Left ventricle myocardium inferior (tissue), 1 donor: Measurements from ENCODE around the gene TCF12. TPM values are rescaled to one million over a fixed set of nuclear protein-coding genes. Genes with fewer than 3 reads are reported as not detected.

Source experiments
- DNase-seq: peaks from one replicate; pipeline ENCODE4 v3.0.0-alpha.2; 2020
- H3K27ac ChIP-seq: fragments of 200-600 bp; replicated peaks from 2 replicates; pipeline ENCODE4 v1.8.0; 2021
- H3K27me3 ChIP-seq: fragments of 200-600 bp; 2 replicates; pipeline ENCODE4 v1.8.0; 2021; ENCODE audit warnings: low read depth
- H3K36me3 ChIP-seq: fragments of 200-600 bp; 2 replicates; pipeline ENCODE4 v1.8.0; 2021
- H3K4me1 ChIP-seq: fragments of 200-600 bp; 2 replicates; pipeline ENCODE4 v1.8.0; 2021
- H3K4me3 ChIP-seq: fragments of 200-600 bp; 2 replicates; pipeline ENCODE4 v1.8.0; 2021; ENCODE audit warnings: mild to moderate bottlenecking, moderate library complexity
- H3K9me3 ChIP-seq: fragments of 200-600 bp; replicated peaks from 2 replicates; pipeline ENCODE4 v1.8.0; 2021
- intact Hi-C: fragments of 100-400 bp; cut with micrococcal nuclease; formaldehyde crosslinking; loops from one replicate; pipeline ENCODE4 v1.11.0; 2022
- total RNA-seq: library from RNA; stranded (reverse); fragmentation: NEBNext Ultra II Directional; extraction: Animal tissue kit (Norgen Biotek cat#: 25700); gene quantifications from one replicate; pipeline ENCODE4 v1.2.1, GENCODE V29; 2021
- TF ChIP-seq, protein P1 (sequence below): fragments of 200-600 bp; IDR thresholded peaks from 2 replicates; pipeline ENCODE4 v1.8.0; 2021; ENCODE audit warnings: antibody characterized with exemption, mild to moderate bottlenecking, borderline replicate concordance
- donor health status: DM: no; HTN: yes; CAD: no; lungs with severe emphysema.

TCF12 gene
- total RNA-seq, 1 donor from 2014 or later: 52.1 TPM

DNA sequence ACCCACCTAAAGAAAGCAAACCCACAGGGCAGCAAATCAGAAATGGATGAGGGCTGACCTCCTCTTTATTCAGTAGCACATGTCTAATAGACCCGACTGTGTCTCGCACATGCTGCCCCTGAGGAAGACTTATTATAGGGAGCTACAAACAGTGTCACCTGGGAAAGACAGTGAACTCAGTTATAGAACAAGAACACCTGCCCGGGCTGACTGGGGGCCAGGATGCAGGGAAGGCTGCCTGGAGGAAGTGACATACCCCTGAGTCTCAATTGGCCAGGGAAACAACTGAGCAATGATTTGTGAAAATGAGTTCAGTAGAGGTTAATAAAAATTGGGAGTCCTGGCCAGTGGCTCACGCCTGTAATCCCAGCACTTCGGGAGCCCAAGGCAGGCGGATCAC lies 379.2 kb downstream of the TCF12 start:
- no peaks in the 10 kb centered on the region for H3K9me3 ChIP-seq
- no peak overlapping the region for H3K27ac ChIP-seq
- DNase-seq: no peak
- TF ChIP-seq, protein P1, sequence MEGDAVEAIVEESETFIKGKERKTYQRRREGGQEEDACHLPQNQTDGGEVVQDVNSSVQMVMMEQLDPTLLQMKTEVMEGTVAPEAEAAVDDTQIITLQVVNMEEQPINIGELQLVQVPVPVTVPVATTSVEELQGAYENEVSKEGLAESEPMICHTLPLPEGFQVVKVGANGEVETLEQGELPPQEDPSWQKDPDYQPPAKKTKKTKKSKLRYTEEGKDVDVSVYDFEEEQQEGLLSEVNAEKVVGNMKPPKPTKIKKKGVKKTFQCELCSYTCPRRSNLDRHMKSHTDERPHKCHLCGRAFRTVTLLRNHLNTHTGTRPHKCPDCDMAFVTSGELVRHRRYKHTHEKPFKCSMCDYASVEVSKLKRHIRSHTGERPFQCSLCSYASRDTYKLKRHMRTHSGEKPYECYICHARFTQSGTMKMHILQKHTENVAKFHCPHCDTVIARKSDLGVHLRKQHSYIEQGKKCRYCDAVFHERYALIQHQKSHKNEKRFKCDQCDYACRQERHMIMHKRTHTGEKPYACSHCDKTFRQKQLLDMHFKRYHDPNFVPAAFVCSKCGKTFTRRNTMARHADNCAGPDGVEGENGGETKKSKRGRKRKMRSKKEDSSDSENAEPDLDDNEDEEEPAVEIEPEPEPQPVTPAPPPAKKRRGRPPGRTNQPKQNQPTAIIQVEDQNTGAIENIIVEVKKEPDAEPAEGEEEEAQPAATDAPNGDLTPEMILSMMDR: no peak
- no peaks in the 10 kb centered on the region for H3K36me3 ChIP-seq
- intact Hi-C loops: no loop called here
- H3K27me3 ChIP-seq: no peaks in the 10 kb centered on the region
- H3K4me3 ChIP-seq: no peak overlapping the region
- no peaks in the 10 kb centered on the region for H3K4me1 ChIP-seq

DNA sequence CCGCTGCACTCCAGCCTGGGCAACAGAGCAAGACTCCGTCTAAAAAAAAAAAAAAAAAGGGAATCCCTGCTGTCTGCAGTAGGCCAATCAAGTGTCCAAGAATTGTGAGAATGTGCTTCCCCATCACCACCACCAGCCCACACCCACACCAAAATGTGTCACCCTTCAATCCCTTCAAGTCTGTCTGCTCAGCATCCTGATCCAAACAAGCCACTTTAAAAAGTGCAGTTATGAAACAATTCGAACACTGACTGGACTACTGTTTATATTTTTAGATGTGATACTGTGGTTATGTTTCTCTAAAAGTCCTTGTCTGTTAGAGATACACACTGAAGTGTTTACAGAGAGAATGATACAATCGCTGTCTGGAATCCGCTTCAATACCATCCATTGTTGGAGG lies 379.8 kb downstream of the TCF12 start:
- intact Hi-C loops: no loop called here
- no peak overlapping the region for H3K27ac ChIP-seq

DNA sequence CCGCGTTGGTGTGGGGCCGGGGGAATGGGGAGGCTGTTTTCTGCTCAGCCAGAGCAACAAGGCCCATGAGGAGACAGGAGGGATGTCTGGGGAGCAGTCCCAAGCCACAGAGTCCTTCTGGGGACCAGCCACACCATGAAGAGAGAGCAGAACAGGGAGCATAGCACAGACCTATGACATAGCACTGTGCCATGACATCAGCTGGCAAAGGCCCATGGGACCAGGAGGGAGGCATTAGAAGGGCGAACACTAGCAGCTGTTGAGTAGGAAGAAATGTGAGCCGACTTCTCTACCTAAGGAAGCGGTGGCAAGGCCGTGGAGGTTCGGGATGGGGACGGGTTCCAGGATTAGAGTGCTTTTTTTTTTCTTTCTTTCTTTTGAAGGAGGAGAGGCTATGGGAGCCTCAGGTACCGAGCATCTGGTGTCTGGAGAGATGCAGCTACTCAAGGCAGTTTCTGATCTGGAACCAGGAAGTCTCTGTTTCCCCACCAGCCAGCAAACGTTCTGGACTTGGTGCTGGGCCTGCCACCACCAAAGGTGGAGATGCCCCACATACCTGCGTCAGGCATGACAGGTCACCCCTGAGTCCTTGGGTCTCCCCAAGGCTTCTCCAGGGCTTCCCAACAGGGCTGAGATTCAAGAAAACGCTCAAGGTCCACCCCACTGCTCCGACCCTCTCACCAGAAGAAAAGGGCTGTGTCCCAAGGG lies 380.6 kb downstream of the TCF12 start:
- no peak overlapping the region for H3K4me3 ChIP-seq
- intact Hi-C loops: no loop called here
- no peaks in the 10 kb centered on the region for H3K27me3 ChIP-seq
- H3K27ac ChIP-seq: no peak overlapping the region
- no peaks in the 10 kb centered on the region for H3K4me1 ChIP-seq
- no peak for DNase-seq
- H3K36me3 ChIP-seq: no peaks in the 10 kb centered on the region
- H3K9me3 ChIP-seq: no peaks in the 10 kb centered on the region
- TF ChIP-seq, protein P1: no peak

More for the DNA sequence above, 379.8 kb downstream of the TCF12 start:
- no peaks in the 10 kb centered on the region for H3K36me3 ChIP-seq
- TF ChIP-seq, protein P1: no peak
- H3K9me3 ChIP-seq: no peaks in the 10 kb centered on the region
- no peak overlapping the region for H3K4me3 ChIP-seq
- no peaks in the 10 kb centered on the region for H3K27me3 ChIP-seq
- DNase-seq: no peak
- H3K4me1 ChIP-seq: no peaks in the 10 kb centered on the region

DNA sequence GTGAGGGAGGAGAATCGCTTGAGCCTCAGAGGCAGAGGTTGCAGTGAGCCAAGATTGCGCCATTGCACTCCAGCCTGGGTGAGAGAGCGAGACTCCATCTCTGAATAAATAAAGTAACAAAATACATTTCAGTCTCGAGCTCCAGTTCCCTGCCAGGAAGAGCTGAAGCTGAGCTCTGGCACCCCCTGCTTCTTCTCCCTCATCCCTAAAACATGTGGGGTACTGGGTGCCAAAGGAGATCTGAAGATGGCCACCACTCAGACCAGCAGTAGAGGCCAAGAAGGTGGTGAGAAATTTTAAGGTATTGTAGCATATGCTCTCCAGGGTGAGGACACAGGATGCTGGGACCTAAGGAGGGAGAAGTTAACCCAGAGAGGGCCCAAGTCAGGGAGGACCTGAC lies 382.9 kb downstream of the TCF12 start:
- intact Hi-C loops: no loop called here
- no peaks in the 10 kb centered on the region for H3K9me3 ChIP-seq
- DNase-seq: no peak

DNA sequence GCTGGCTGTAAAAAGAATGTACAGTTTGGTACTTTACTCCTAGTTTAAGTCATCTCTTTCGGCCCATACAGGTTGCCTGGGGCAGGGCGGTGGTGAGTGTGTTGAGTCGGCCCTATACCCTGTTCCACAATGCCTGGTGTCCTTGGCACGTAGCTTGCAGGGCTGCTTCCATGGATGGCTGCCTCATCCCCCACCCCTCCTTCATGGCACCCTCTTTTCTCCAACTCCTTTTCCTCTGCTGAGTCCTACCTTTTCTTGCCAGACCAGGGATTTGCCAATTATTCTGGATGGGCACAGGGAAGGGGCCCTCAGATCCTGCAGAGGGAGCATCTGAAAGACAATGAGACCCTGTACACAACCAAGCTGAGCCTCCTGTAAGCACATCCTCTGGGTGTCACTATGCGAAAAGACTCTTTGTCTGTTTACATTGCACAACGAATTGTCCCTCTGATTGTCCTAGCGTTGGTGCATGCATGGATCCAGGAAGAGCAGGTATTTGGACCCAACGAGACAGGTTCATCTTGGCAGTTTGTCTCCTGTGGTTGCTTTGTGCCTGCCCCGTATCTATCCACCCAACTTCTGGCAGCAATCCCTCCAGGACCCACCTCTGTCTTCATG lies 384.3 kb downstream of the TCF12 start:
- Histone ChIP-seq H3K4me1 (peaks cover 17% of the 10 kb centered on the region), H3K27ac (no peak overlapping the region), H3K27me3 (no peaks in the 10 kb centered on the region), H3K4me3 (no peak overlapping the region), H3K36me3 (no peaks in the 10 kb centered on the region), H3K9me3 (no peaks in the 10 kb centered on the region)
- intact Hi-C loops: no loop called here
- TF ChIP-seq, protein P1: no peak
- DNase-seq: no peak

More for the DNA sequence above, 382.9 kb downstream of the TCF12 start:
- TF ChIP-seq, protein P1: no peak
- H3K4me1 ChIP-seq: peaks cover 6% of the 10 kb centered on the region
- H3K27me3 ChIP-seq: no peaks in the 10 kb centered on the region
- H3K4me3 ChIP-seq: no peak overlapping the region
- H3K27ac ChIP-seq: no peak overlapping the region
- no peaks in the 10 kb centered on the region for H3K36me3 ChIP-seq
